B cell (primary cell): ENCODE measurements around the gene ZMYND8. TPM values are rescaled to one million over a fixed set of nuclear protein-coding genes. Genes with fewer than 3 reads are reported as not detected.

Experiments
- ATAC-seq: fragments of 200-7000 bp; cut with Tn5 transposase; one replicate; pipeline ENCODE4 v1.10.0; 2021; ENCODE audit warnings: low read depth, mild to moderate bottlenecking, moderate number of reproducible peaks, moderate library complexity
- CTCF ChIA-PET: fragments of 350-600 bp; sonication (Branson Sonifier 250); formaldehyde crosslinking; loops from one replicate; lab custom pipeline; 2021; ENCODE audit warnings: antibody characterized with exemption, inconsistent platforms; lab: Charles Lee
- POLR2A ChIA-PET: fragments of 350-600 bp; sonication (Branson Sonifier 250); formaldehyde crosslinking; loops from one replicate; lab custom pipeline; 2021; ENCODE audit warnings: antibody characterized with exemption; lab: Charles Lee
- DNase-seq: peaks from one replicate; pipeline ENCODE4 v3.0.0; 2013
- H2AFZ ChIP-seq: 2 replicates; pipeline ENCODE4 v1.6.1; 2012; ENCODE audit warnings: mild to moderate bottlenecking, low read depth, low read length; ENCODE audit not compliant: insufficient read depth, poor library complexity, severe bottlenecking
- H3K27ac ChIP-seq, 2 donors: 1 replicate in 1 of 2; 2 replicates in 1 of 2; pipeline ENCODE4 v1.5.1; 2012 to 2013; ENCODE audit warnings: low read length in 2 of 2, mild to moderate bottlenecking in 2 of 2, moderate library complexity in 1 of 2
- H3K27me3 ChIP-seq, 4 experiments: fragments of 200-600 bp in 1 of 4; sonication (generic) in 1 of 4; replicated peaks in 1 of 4; 1 replicate in 2 of 4; 2 replicates in 2 of 4; pipeline versions ENCODE4 v1.6.1 to v1.7.0; 2013 to 2016; ENCODE audit warnings: low read length in 3 of 4, mild to moderate bottlenecking in 2 of 4, mixed read lengths in 1 of 4, moderate library complexity in 1 of 4; ENCODE audit not compliant: insufficient read depth in 4 of 4, control insufficient read depth in 3 of 4; ENCODE audit errors: control extremely low read depth in 1 of 4
- H3K36me3 ChIP-seq, 2 experiments: replicated peaks in 1 of 2; 1 replicate in 1 of 2; 2 replicates in 1 of 2; pipeline versions ENCODE4 v1.6.1 to v1.7.1; 2013; ENCODE audit warnings: low read length in 1 of 2; ENCODE audit not compliant: insufficient read depth in 2 of 2, control insufficient read depth in 1 of 2; ENCODE audit errors: control extremely low read depth in 1 of 2, extremely low read depth in 1 of 2
- H3K4me1 ChIP-seq, 2 donors: fragments of 200-600 bp in 1 of 2; sonication (generic) in 1 of 2; 1 replicate in 1 of 2; 2 replicates in 1 of 2; pipeline versions ENCODE4 v1.5.1 to v1.6.1; 2013 to 2017; ENCODE audit warnings: low read length in 2 of 2; ENCODE audit not compliant: control insufficient read depth in 2 of 2, insufficient read depth in 2 of 2
- H3K4me2 ChIP-seq: replicated peaks from 2 replicates; pipeline ENCODE3; 2012; ENCODE audit warnings: mild to moderate bottlenecking, low read depth, low read length; ENCODE audit not compliant: poor library complexity, severe bottlenecking
- H3K4me3 ChIP-seq, 5 experiments: fragments of 200-600 bp in 1 of 5; sonication (generic) in 1 of 5; 1 replicate in 3 of 5; 2 replicates in 2 of 5; pipeline versions ENCODE4 v1.5.1 to v1.7.0; 2011 to 2016; ENCODE audit warnings: low read length in 4 of 5, mild to moderate bottlenecking in 4 of 5, low read depth in 2 of 5, control low read depth in 1 of 5, moderate library complexity in 1 of 5; ENCODE audit not compliant: insufficient read depth in 1 of 5; ENCODE audit errors: control extremely low read depth in 1 of 5, extremely low read depth in 1 of 5
- H3K79me2 ChIP-seq: fragments of 200-600 bp; sonication (generic); one replicate; pipeline ENCODE4 v1.6.0; 2016; ENCODE audit warnings: low read length; ENCODE audit not compliant: control insufficient read depth, insufficient read depth
- H3K9ac ChIP-seq: fragments of 200-600 bp; sonication (generic); 2 replicates; pipeline ENCODE4 v1.6.1; 2017; ENCODE audit warnings: mild to moderate bottlenecking, low read length, moderate library complexity
- H3K9me3 ChIP-seq, 3 donors: one replicate each; pipeline versions ENCODE4 v1.6.1 to v1.7.1; 2013; ENCODE audit warnings: low read length in 2 of 3; ENCODE audit not compliant: control insufficient read depth in 2 of 3, insufficient read depth in 1 of 3; ENCODE audit errors: control extremely low read depth in 1 of 3
- H4K20me1 ChIP-seq: 2 replicates; pipeline ENCODE4 v1.6.0; 2012; ENCODE audit warnings: mild to moderate bottlenecking, low read length; ENCODE audit not compliant: insufficient read depth, control insufficient read depth, poor library complexity, severe bottlenecking
- H3K27ac Mint-ChIP-seq: one replicate; pipeline ENCODE4 v1.8.0; 2021; ENCODE audit warnings: mixed read lengths
- H3K27me3 Mint-ChIP-seq: one replicate; pipeline ENCODE4 v1.8.0; 2021; ENCODE audit warnings: mixed read lengths
- H3K4me1 Mint-ChIP-seq: one replicate; pipeline ENCODE4 v1.8.0; 2021; ENCODE audit warnings: mixed read lengths
- H3K4me3 Mint-ChIP-seq: one replicate; pipeline ENCODE4 v1.8.0; 2021; ENCODE audit warnings: mixed read lengths
- H3K9me3 Mint-ChIP-seq: one replicate; pipeline ENCODE4 v1.8.0; 2022; ENCODE audit warnings: mixed read lengths; ENCODE audit not compliant: insufficient read depth
- EZH2 ChIP-seq: IDR thresholded peaks from 2 replicates; pipeline ENCODE4 v1.6.1; 2012; ENCODE audit warnings: borderline replicate concordance, low read depth, mild to moderate bottlenecking, moderate library complexity, low read length; ENCODE audit not compliant: insufficient read depth, poor library complexity, severe bottlenecking
- WGBS: methylation state at CpG from one replicate; pipeline ENCODE4 v1.1.5; 2013; ENCODE audit warnings: missing lambda C conversion rate; ENCODE audit not compliant: insufficient coverage; 5-methylcytosine and 5-hydroxymethylcytosine counted together
- intact Hi-C: fragments of 100-400 bp; cut with micrococcal nuclease; formaldehyde crosslinking; loops from one replicate; pipeline ENCODE4 v1.10.0; 2022
- polyA plus RNA-seq: library from polyadenylated mRNA; depleted of rRNA; stranded (reverse); fragments of >200 nt; gene quantifications from 2 replicates; pipeline ENCODE4 v1.2.3, GENCODE V29; 2012
- total RNA-seq, 2 donors: library from RNA; stranded (reverse); fragments of 120-200 nt in 1 of 2; gene quantifications; 1 replicate in 1 of 2; 2 replicates in 1 of 2; pipeline versions ENCODE4 v1.2.3 to v1.2.4, GENCODE V29; 2013 to 2022
- TF ChIP-seq, protein P1 (sequence below): fragments of 200-600 bp; IDR thresholded peaks from one replicate; pipeline ENCODE4 v1.8.0; 2022; ENCODE audit warnings: antibody characterized with exemption, mild to moderate bottlenecking

The ZMYND8 gene
- total and polyA plus RNA-seq, 2 donors (not counting 1 experiment from before 2014, with no cell fraction given) = 20.3 to 67.2 TPM

DNA sequence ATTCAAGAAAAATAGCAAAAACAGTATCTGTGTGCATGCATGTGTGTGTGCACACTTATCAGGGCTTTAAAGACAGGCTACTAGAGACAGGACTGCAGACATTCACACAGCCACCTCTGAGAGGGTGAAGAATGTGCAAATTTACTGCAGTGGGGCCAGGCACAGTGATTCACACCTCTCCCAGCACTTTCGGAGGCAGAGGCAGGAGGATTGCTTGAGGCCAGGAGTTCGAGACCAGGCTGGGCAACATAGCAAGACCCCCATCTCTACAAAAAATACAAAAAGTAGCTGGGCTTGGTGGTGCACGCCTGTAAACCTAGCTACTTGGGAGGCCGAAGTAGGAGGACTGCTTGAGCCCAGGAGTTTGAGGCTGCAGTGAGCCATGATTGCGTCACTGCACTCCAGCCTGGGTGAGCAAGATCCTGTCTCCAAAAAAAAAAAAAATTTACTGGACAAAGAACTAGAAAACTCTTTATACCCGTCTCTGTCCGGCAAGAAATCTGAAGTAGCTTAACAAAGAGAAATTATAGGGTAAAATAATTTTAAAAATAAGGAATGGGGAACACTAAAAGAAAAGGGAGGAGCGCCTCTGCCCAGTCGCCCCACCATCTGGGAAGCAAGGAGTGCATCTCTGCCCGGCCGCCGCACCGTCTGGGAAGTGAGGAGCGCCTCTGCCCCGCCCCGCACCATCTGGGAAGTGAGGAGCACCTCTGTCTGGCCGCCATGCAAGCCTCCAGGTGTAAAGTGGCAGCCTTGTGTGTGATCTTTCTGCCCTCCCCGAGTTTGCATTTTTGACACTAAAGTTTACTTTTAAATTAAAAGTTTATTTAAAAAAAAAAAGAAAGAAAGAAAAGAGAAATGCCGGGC, 105.1 kb downstream of the ZMYND8 start:
- Histone ChIP-seq H3K4me1 (no peaks in the 10 kb centered on the region), H3K27ac (no peak overlapping the region), H3K36me3 (peaks cover 0 to 82% of the 10 kb centered on the region in 2 experiments), H3K27me3 (no peaks in the 10 kb centered on the region), H4K20me1 (peaks cover 10% of the 10 kb centered on the region), H3K79me2 (peaks cover 72% of the 10 kb centered on the region), H3K9ac (no peak overlapping the region), H2AFZ (no peak overlapping the region), H3K4me2 (no peak overlapping the region), H3K9me3 (no peaks in the 10 kb centered on the region), H3K4me3 (no peak overlapping the region)
- Mint-ChIP-seq H3K9me3 (no peaks in the 10 kb centered on the region), H3K27ac (no peak overlapping the region), H3K4me3 (no peak overlapping the region), H3K4me1 (peaks cover 7% of the 10 kb centered on the region), H3K27me3 (no peaks in the 10 kb centered on the region)
- ChIA-PET CTCF (no interaction called here), POLR2A (no interaction called here)
- no peak for ATAC-seq
- WGBS = 100% methylated on average over 13 of the region's 19 CpGs
- TF ChIP-seq EZH2 = no peak
- intact Hi-C loops = no loop called here
- DNase-seq = no peak

DNA sequence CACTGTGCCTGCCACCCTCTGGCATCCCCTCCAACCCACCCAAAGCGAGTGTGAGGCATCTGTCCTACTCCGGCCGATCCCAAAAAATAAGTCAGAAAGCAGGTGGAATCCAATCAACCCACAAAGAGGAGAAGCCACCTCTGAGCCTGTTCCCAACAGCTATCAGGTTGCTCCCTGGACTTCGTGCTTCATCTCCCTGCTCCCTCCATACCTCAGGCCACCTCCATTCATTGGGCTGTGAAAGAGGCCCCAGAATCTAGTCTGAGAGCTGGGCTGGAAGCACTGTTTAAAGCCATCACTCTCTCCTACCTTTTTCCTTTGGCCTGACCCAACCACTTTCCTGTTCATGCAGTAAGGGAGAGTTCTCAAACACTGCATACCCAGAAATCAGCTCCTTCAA, 106.1 kb downstream of the ZMYND8 start:
- Histone ChIP-seq H3K4me2 (no peak overlapping the region), H3K79me2 (peaks cover 76% of the 10 kb centered on the region), H3K4me1 (no peaks in the 10 kb centered on the region), H3K9ac (no peak overlapping the region), H2AFZ (no peak overlapping the region), H3K36me3 (peaks cover 0 to 89% of the 10 kb centered on the region in 2 experiments), H3K27me3 (no peaks in the 10 kb centered on the region), H3K4me3 (no peak overlapping the region), H4K20me1 (peaks cover 10% of the 10 kb centered on the region), H3K9me3 (no peaks in the 10 kb centered on the region), H3K27ac (no peak overlapping the region)
- POLR2A ChIA-PET = no interaction called here
- peaks cover 7% of the 10 kb centered on the region for H3K4me1 Mint-ChIP-seq
- TF ChIP-seq, protein P1, sequence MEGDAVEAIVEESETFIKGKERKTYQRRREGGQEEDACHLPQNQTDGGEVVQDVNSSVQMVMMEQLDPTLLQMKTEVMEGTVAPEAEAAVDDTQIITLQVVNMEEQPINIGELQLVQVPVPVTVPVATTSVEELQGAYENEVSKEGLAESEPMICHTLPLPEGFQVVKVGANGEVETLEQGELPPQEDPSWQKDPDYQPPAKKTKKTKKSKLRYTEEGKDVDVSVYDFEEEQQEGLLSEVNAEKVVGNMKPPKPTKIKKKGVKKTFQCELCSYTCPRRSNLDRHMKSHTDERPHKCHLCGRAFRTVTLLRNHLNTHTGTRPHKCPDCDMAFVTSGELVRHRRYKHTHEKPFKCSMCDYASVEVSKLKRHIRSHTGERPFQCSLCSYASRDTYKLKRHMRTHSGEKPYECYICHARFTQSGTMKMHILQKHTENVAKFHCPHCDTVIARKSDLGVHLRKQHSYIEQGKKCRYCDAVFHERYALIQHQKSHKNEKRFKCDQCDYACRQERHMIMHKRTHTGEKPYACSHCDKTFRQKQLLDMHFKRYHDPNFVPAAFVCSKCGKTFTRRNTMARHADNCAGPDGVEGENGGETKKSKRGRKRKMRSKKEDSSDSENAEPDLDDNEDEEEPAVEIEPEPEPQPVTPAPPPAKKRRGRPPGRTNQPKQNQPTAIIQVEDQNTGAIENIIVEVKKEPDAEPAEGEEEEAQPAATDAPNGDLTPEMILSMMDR = no peak
- TF ChIP-seq EZH2 = no peak
- WGBS = 100% methylated on average over 4 of the region's 4 CpGs
- ATAC-seq = no peak
- intact Hi-C loops = no loop called here
- no peak overlapping the region for H3K4me3 Mint-ChIP-seq
- H3K27ac Mint-ChIP-seq = no peak overlapping the region
- H3K27me3 Mint-ChIP-seq = no peaks in the 10 kb centered on the region
- DNase-seq = no peak
- CTCF ChIA-PET = interaction anchor here (1.4 kb wide), 1 partner anchor 383 kb away, joined by 3 read pairs; no protein-coding TSS in a partner anchor
- H3K9me3 Mint-ChIP-seq = no peaks in the 10 kb centered on the region
